ENCODE data around the gene FAM118B.

FAM118B gene

GRCh38 chr11:126211236-126212088 is at the start of gene FAM118B, which contains the start of gene RPUSD4:
FAM118B (plus strand) TSS chr11:126211782; CDS start chr11:126235002, 23,220 bp downstream.
RPUSD4 (minus strand) TSS chr11:126211650; CDS start chr11:126211638, 12 bp downstream.
- peak; percentile 70 to 99 (median 96) for DNase-seq

GRCh38 chr11:126162306-126163030 is 49.1 kb upstream of the FAM118B start:
- no peak for DNase-seq

- DNase-seq: peak in 3 of 56 donors; percentile 6 to 14 (median 10)
Measured at GRCh38 chr11:126163074-126163700, 48.4 kb upstream of the FAM118B start.

GRCh38 chr11:126163779-126164178 is 47.8 kb upstream of the FAM118B start:
- DNase-seq: no peak

- DNase-seq: no peak
Measured at GRCh38 chr11:126164781-126165180, 46.8 kb upstream of the FAM118B start.

- no peak for DNase-seq
Measured at GRCh38 chr11:126165311-126165720, 46.3 kb upstream of the FAM118B start.

GRCh38 chr11:126165757-126166156 is 45.8 kb upstream of the FAM118B start:
- DNase-seq: no peak

- no peak for DNase-seq
Measured at GRCh38 chr11:126166413-126166812, 45.2 kb upstream of the FAM118B start.

- DNase-seq: no peak
Measured at GRCh38 chr11:126167488-126167887, 44.1 kb upstream of the FAM118B start.

- no peak for DNase-seq
Measured at GRCh38 chr11:126169291-126169690, 42.3 kb upstream of the FAM118B start.

GRCh38 chr11:126172596-126173038 is 39.0 kb upstream of the FAM118B start:
- no peak for DNase-seq

- no peak for DNase-seq
Measured at GRCh38 chr11:126173257-126173656, 38.3 kb upstream of the FAM118B start.

GRCh38 chr11:126174816-126175215 is 36.8 kb upstream of the FAM118B start:
- DNase-seq: no peak

GRCh38 chr11:126175393-126175792 is 36.2 kb upstream of the FAM118B start:
- no peak for DNase-seq

GRCh38 chr11:126176853-126177470 is 34.6 kb upstream of the FAM118B start:
- no peak for DNase-seq

GRCh38 chr11:126181939-126182730 is 29.4 kb upstream of the FAM118B start:
- no peak for DNase-seq

- no peak for DNase-seq
Measured at GRCh38 chr11:126182787-126183445, 28.7 kb upstream of the FAM118B start.

- DNase-seq: no peak
Measured at GRCh38 chr11:126185259-126186024, 26.1 kb upstream of the FAM118B start.
